K562 (cell line): ENCODE measurements around the gene ERH.

Experiments
- JUNB ChIP-seq: fragments of 450-650 bp; formaldehyde crosslinking; conservative IDR thresholded peaks from 2 replicates; pipeline ENCODE4 v1.4.0; 2020; ENCODE audit warnings: mild to moderate bottlenecking
- KAT8 ChIP-seq: fragments of 450-650 bp; IDR thresholded peaks from 2 replicates; pipeline ENCODE4 v1.6.1; 2016; ENCODE audit warnings: low read depth, mild to moderate bottlenecking
- PCBP2 ChIP-seq: fragments of 200-400 bp; formaldehyde crosslinking; IDR thresholded peaks from 2 replicates; pipeline ENCODE4 v1.6.1; 2018; ENCODE audit warnings: low read length, low read depth, mild to moderate bottlenecking, moderate library complexity; ENCODE audit not compliant: poor library complexity, severe bottlenecking
- POLR2AphosphoS5 ChIP-seq: IDR thresholded peaks from 2 replicates; pipeline ENCODE4 v1.6.1; 2011; ENCODE audit warnings: mild to moderate bottlenecking, low read depth, low read length, moderate library complexity; ENCODE audit not compliant: control insufficient read depth, insufficient read depth
- PRPF4 ChIP-seq: fragments of 200-400 bp; formaldehyde crosslinking; IDR thresholded peaks from one replicate; pipeline ENCODE4 v1.6.1; 2017; ENCODE audit warnings: low read length, low read depth, mild to moderate bottlenecking; ENCODE audit not compliant: insufficient read depth, poor library complexity, severe bottlenecking
- SMARCA5 ChIP-seq: fragments of 450-650 bp; IDR thresholded peaks from 2 replicates; pipeline ENCODE4 v1.6.1; 2016
- TF ChIP-seq, protein P1 (sequence below), 3 experiments: IDR thresholded peaks in 2 of 3; conservative IDR thresholded peaks in 1 of 3; 2 replicates each; pipeline ENCODE4 v1.5.1; 2011 to 2012; ENCODE audit warnings: low read length in 3 of 3, mild to moderate bottlenecking in 3 of 3, control low read depth in 2 of 3, improper control_type of control experiment in 1 of 3, inconsistent platforms in 1 of 3, low read depth in 1 of 3, mixed read lengths in 1 of 3, moderate library complexity in 1 of 3; ENCODE audit not compliant: insufficient read depth in 2 of 3
- TF ChIP-seq, protein P2 (sequence below), 3 experiments: fragments of 200-800 bp in 1 of 3; fragments of 250-450 bp in 1 of 3; fragments of 450-650 bp in 1 of 3; sonication (Bioruptor Pico) in 1 of 3; sonication (Bioruptor generic) in 1 of 3; formaldehyde crosslinking in 1 of 3; IDR thresholded peaks; 2 replicates each; pipeline versions ENCODE4 v1.6.1 to v1.8.0; 2016 to 2022; ENCODE audit warnings: mild to moderate bottlenecking in 2 of 3, missing genetic modification characterization in 2 of 3, missing compliant biosample characterization in 1 of 3, moderate library complexity in 1 of 3
- TF ChIP-seq, protein P3 (sequence below): fragments of 450-650 bp; formaldehyde crosslinking; conservative IDR thresholded peaks from 2 replicates; pipeline ENCODE4 v1.4.0; 2022; ENCODE audit warnings: mild to moderate bottlenecking, missing genetic modification characterization

DNA sequence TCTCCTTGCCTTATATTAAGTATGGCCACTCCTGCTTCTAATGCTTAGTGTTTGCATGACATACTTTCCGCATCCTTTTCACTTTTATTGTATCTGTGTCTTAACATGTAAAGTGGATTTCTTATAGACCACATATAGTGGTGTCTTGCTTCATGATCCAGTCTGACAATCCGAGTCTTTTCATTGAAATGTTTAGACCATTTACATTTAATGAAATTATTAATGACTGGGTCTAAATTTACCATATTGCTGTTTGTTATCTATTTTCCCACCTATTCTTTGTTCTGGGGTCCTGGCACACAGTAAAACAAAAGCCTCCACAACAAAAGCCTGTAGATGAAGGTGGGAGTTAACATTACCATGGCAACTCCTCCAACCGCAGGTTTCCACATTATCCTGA is 22.9 kb downstream of the ERH start:
- TF ChIP-seq PRPF4 (no peak), SMARCA5 (no peak), JUNB (no peak), KAT8 (no peak), PCBP2 (no peak), POLR2AphosphoS5 (no peak)
- TF ChIP-seq, protein P1, sequence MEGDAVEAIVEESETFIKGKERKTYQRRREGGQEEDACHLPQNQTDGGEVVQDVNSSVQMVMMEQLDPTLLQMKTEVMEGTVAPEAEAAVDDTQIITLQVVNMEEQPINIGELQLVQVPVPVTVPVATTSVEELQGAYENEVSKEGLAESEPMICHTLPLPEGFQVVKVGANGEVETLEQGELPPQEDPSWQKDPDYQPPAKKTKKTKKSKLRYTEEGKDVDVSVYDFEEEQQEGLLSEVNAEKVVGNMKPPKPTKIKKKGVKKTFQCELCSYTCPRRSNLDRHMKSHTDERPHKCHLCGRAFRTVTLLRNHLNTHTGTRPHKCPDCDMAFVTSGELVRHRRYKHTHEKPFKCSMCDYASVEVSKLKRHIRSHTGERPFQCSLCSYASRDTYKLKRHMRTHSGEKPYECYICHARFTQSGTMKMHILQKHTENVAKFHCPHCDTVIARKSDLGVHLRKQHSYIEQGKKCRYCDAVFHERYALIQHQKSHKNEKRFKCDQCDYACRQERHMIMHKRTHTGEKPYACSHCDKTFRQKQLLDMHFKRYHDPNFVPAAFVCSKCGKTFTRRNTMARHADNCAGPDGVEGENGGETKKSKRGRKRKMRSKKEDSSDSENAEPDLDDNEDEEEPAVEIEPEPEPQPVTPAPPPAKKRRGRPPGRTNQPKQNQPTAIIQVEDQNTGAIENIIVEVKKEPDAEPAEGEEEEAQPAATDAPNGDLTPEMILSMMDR (IDR thresholded peaks at IDR 0.05 in 2 of 3, conservative IDR thresholded peaks at IDR 0.05 in 1 of 3; ENCODE audit: insufficient read depth in 2 of 3, low read depth in 1 of 3, low read length in 3 of 3) = no peak
- TF ChIP-seq, protein P2, sequence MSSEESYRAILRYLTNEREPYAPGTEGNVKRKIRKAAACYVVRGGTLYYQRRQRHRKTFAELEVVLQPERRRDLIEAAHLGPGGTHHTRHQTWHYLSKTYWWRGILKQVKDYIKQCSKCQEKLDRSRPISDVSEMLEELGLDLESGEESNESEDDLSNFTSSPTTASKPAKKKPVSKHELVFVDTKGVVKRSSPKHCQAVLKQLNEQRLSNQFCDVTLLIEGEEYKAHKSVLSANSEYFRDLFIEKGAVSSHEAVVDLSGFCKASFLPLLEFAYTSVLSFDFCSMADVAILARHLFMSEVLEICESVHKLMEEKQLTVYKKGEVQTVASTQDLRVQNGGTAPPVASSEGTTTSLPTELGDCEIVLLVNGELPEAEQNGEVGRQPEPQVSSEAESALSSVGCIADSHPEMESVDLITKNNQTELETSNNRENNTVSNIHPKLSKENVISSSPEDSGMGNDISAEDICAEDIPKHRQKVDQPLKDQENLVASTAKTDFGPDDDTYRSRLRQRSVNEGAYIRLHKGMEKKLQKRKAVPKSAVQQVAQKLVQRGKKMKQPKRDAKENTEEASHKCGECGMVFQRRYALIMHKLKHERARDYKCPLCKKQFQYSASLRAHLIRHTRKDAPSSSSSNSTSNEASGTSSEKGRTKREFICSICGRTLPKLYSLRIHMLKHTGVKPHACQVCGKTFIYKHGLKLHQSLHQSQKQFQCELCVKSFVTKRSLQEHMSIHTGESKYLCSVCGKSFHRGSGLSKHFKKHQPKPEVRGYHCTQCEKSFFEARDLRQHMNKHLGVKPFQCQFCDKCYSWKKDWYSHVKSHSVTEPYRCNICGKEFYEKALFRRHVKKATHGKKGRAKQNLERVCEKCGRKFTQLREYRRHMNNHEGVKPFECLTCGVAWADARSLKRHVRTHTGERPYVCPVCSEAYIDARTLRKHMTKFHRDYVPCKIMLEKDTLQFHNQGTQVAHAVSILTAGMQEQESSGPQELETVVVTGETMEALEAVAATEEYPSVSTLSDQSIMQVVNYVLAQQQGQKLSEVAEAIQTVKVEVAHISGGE (CRISPR knock-in tag; IDR thresholded peaks at IDR 0.05) = no peak
- TF ChIP-seq, protein P3, sequence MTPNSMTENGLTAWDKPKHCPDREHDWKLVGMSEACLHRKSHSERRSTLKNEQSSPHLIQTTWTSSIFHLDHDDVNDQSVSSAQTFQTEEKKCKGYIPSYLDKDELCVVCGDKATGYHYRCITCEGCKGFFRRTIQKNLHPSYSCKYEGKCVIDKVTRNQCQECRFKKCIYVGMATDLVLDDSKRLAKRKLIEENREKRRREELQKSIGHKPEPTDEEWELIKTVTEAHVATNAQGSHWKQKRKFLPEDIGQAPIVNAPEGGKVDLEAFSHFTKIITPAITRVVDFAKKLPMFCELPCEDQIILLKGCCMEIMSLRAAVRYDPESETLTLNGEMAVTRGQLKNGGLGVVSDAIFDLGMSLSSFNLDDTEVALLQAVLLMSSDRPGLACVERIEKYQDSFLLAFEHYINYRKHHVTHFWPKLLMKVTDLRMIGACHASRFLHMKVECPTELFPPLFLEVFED (CRISPR knock-in tag) = no peak
